ENCODE measurements around the gene NANOS3.
"Not testable (repeated sequence)": the region's sequence is repeated elsewhere in the genome, so short reads cannot be mapped to it uniquely, and the experiment has no call there.

The NANOS3 gene

GRCh38 chr19:13887018-13887436 lies 10.1 kb downstream of the NANOS3 start:
- DNase-seq, result peak; percentile 42 to 46

- DNase-seq, result no peak
Observed at GRCh38 chr19:13887517-13887916, 10.6 kb downstream of the NANOS3 start.

GRCh38 chr19:13888281-13888680 lies 11.3 kb downstream of the NANOS3 start:
- DNase-seq, result no peak

GRCh38 chr19:13890136-13890535 lies 13.2 kb downstream of the NANOS3 start:
- DNase-seq, result no peak

GRCh38 chr19:13892870-13893269 lies 15.9 kb downstream of the NANOS3 start:
- DNase-seq, result no peak

GRCh38 chr19:13894552-13894951 lies 17.6 kb downstream of the NANOS3 start:
- no peak for DNase-seq

- DNase-seq, result no peak
Observed at GRCh38 chr19:13896227-13896626, 19.3 kb downstream of the NANOS3 start.

- DNase-seq, result no peak
Observed at GRCh38 chr19:13899393-13899792, 22.5 kb downstream of the NANOS3 start.

GRCh38 chr19:13899912-13900584 lies 23.1 kb downstream of the NANOS3 start:
- DNase-seq, result no peak

- DNase-seq, result peak; percentile 34 to 44
Observed at GRCh38 chr19:13902993-13903555, 26.1 kb downstream of the NANOS3 start.

GRCh38 chr19:13905634-13906520 lies 28.9 kb downstream of the NANOS3 start, which contains the start of the genes BRME1 and CC2D1A:
Gene BRME1 (minus strand): TSS chr19:13906117. CDS start chr19:13904892, 1,225 bp downstream.
Gene CC2D1A (plus strand): TSS chr19:13906201. CDS start chr19:13906442, 241 bp downstream.
- peak; percentile 97 to 98 for DNase-seq

- DNase-seq, result no peak
Observed at GRCh38 chr19:13906521-13906904, 29.6 kb downstream of the NANOS3 start.

GRCh38 chr19:13906910-13907309 lies 30.0 kb downstream of the NANOS3 start:
- no peak for DNase-seq

GRCh38 chr19:13908674-13909073 lies 31.7 kb downstream of the NANOS3 start:
- no peak for DNase-seq

GRCh38 chr19:13909430-13909829 lies 32.5 kb downstream of the NANOS3 start:
- DNase-seq, result no peak

- DNase-seq, result no peak
Observed at GRCh38 chr19:13913352-13913751, 36.4 kb downstream of the NANOS3 start.

GRCh38 chr19:13914777-13915176 lies 37.8 kb downstream of the NANOS3 start:
- DNase-seq, result no peak

GRCh38 chr19:13917888-13918406 lies 41.0 kb downstream of the NANOS3 start:
- no peak for DNase-seq

- DNase-seq, result no peak
Observed at GRCh38 chr19:13918726-13919411, 41.9 kb downstream of the NANOS3 start.

- no peak for DNase-seq
Observed at GRCh38 chr19:13920524-13920923, 43.6 kb downstream of the NANOS3 start.

GRCh38 chr19:13920940-13921747 lies 44.2 kb downstream of the NANOS3 start:
- DNase-seq, result peak; percentile 43 to 51

GRCh38 chr19:13922118-13922517 lies 45.2 kb downstream of the NANOS3 start:
- DNase-seq, result not testable (repeated sequence)
